K562 (cell line): Measurements from ENCODE around the gene ABHD5. TPM values are rescaled to one million over a fixed set of nuclear protein-coding genes. Genes with fewer than 3 reads are reported as not detected.
A peak's percentile ranks its signal among the peaks of the same experiment; 100 is the strongest.

Experiments
- ATF3 ChIP-seq, 2 experiments: fragments of 450-650 bp in 1 of 2; sonication (generic) in 1 of 2; formaldehyde crosslinking in 1 of 2; IDR thresholded peaks in 1 of 2; conservative IDR thresholded peaks in 1 of 2; 2 replicates each; pipeline versions ENCODE4 v1.6.1 to v1.8.1; 2016 to 2023; ENCODE audit warnings: mild to moderate bottlenecking in 2 of 2, moderate library complexity in 2 of 2, inconsistent platforms in 1 of 2, missing genetic modification reagents in 1 of 2
- CBX5 ChIP-seq: IDR thresholded peaks from 2 replicates; pipeline ENCODE4 v1.6.1; 2014; ENCODE audit warnings: low read depth, borderline replicate concordance
- GATAD2B ChIP-seq: fragments of 450-650 bp; IDR thresholded peaks from 2 replicates; pipeline ENCODE4 v1.6.1; 2017; ENCODE audit warnings: mild to moderate bottlenecking, borderline replicate concordance
- HINFP ChIP-seq: fragments of 450-650 bp; conservative IDR thresholded peaks from 2 replicates; pipeline ENCODE4 v1.6.1; 2016; ENCODE audit warnings: missing genetic modification characterization, low read depth, mild to moderate bottlenecking, control low read depth, missing compliant biosample characterization
- HSF4 ChIP-seq: fragments of 250-450 bp; sonication (Bioruptor Pico); IDR thresholded peaks from 2 replicates; pipeline ENCODE4 v2.1.2; 2022; ENCODE audit warnings: mild to moderate bottlenecking, moderate library complexity, borderline replicate concordance
- JUN ChIP-seq, 2 experiments: sonication (generic) in 1 of 2; formaldehyde crosslinking in 1 of 2; IDR thresholded peaks; 2 replicates each; pipeline versions ENCODE4 v1.6.1 to v1.8.0; 2012 to 2022; ENCODE audit warnings: borderline replicate concordance in 2 of 2, mild to moderate bottlenecking in 2 of 2, improper control_type of control experiment in 1 of 2, low read depth in 1 of 2, low read length in 1 of 2, missing genetic modification reagents in 1 of 2
- MNT ChIP-seq, 2 experiments: fragments of 450-650 bp; conservative IDR thresholded peaks; 2 replicates each; pipeline ENCODE4 v1.6.1; 2017; ENCODE audit warnings: mild to moderate bottlenecking in 2 of 2, moderate library complexity in 2 of 2
- SMAD3 ChIP-seq: fragments of 450-650 bp; formaldehyde crosslinking; conservative IDR thresholded peaks from 2 replicates; pipeline ENCODE4 v1.4.0; 2020; ENCODE audit warnings: mild to moderate bottlenecking
- TBL1XR1 ChIP-seq, 2 experiments: IDR thresholded peaks; 2 replicates each; pipeline ENCODE4 v1.6.1; 2012; ENCODE audit warnings: improper control_type of control experiment in 2 of 2, low read length in 2 of 2, mild to moderate bottlenecking in 1 of 2
- TEAD1 ChIP-seq, 2 experiments: fragments of 450-650 bp in 1 of 2; sonication (generic) in 1 of 2; formaldehyde crosslinking; IDR thresholded peaks; 2 replicates each; pipeline versions ENCODE4 v1.4.0 to v1.8.0; 2020 to 2022; ENCODE audit warnings: mild to moderate bottlenecking in 2 of 2, missing genetic modification reagents in 1 of 2
- ZFX ChIP-seq: sonication (generic); formaldehyde crosslinking; IDR thresholded peaks from 2 replicates; pipeline ENCODE4 v1.8.0; 2022; ENCODE audit warnings: mild to moderate bottlenecking, missing genetic modification reagents, moderate library complexity
- ZNF239 ChIP-seq: fragments of 250-450 bp; sonication (Bioruptor Pico); IDR thresholded peaks from 2 replicates; pipeline ENCODE4 v1.4.0; 2020; ENCODE audit warnings: mild to moderate bottlenecking
- ZNF583 ChIP-seq: fragments of 250-450 bp; sonication (Bioruptor Pico); IDR thresholded peaks from 2 replicates; pipeline ENCODE4 v1.4.0; 2020
- ZNF644 ChIP-seq: fragments of 200-800 bp; sonication (Bioruptor generic); IDR thresholded peaks from 2 replicates; pipeline ENCODE4 v1.6.1; 2016; ENCODE audit warnings: low read depth, missing genetic modification characterization, missing compliant biosample characterization
- polyA plus RNA-seq, 8 experiments: library from polyadenylated mRNA; depleted of rRNA in 4 of 8; stranded (reverse) in 5 of 8; unstranded in 3 of 8; fragments of >200 nt; fragmentation: Nextera tagmentation in 2 of 8; fragmentation: Illumina TruSeq in 1 of 8; extraction: Ambion mirVana in 2 of 8; extraction: Trizol in 1 of 8; gene quantifications; 2 replicates each; pipeline versions ENCODE4 v1.2.1 to v1.2.3, GENCODE V29; 2011 to 2014; ENCODE audit warnings: inconsistent platforms in 1 of 8, missing spikeins in 1 of 8
- total RNA-seq, 7 experiments: library from RNA; depleted of rRNA in 6 of 7; stranded (reverse); fragments of >200 nt in 6 of 7; fragmentation: Illumina TruSeq in 2 of 7; extraction: Trizol in 2 of 7; gene quantifications; 2 replicates each; pipeline versions ENCODE4 v1.2.1 to v1.2.3, GENCODE V29; 2011 to 2021; ENCODE audit warnings: low replicate concordance in 1 of 7
- TF ChIP-seq, protein P1 (sequence below), 2 experiments: fragments of 450-650 bp in 1 of 2; sonication (generic) in 1 of 2; formaldehyde crosslinking; conservative IDR thresholded peaks; 2 replicates each; pipeline versions ENCODE4 v1.4.0 to v1.8.1; 2020 to 2022; ENCODE audit warnings: mild to moderate bottlenecking in 1 of 2, missing genetic modification reagents in 1 of 2
- TF ChIP-seq, protein P2 (sequence below): fragments of 450-650 bp; formaldehyde crosslinking; IDR thresholded peaks from 2 replicates; pipeline ENCODE4 v1.4.0; 2022; ENCODE audit warnings: mild to moderate bottlenecking, moderate library complexity

Gene ABHD5
- total and polyA plus RNA-seq, 9 of the 15 experiments (the other 6 are each of a cell fraction or from before 2014, with no cell fraction given): 27.8 to 61.7 (median 39.9) TPM

GRCh38 chr3:43770426-43771103 lies 79.8 kb downstream of the ABHD5 start (continued):
- TF ChIP-seq ATF3 (IDR thresholded peaks at IDR 0.05): peak; percentile 100
- TF ChIP-seq ATF3 (CRISPR knock-in tag; conservative IDR thresholded peaks at IDR 0.05): peak; percentile 99
- TF ChIP-seq, protein P1, sequence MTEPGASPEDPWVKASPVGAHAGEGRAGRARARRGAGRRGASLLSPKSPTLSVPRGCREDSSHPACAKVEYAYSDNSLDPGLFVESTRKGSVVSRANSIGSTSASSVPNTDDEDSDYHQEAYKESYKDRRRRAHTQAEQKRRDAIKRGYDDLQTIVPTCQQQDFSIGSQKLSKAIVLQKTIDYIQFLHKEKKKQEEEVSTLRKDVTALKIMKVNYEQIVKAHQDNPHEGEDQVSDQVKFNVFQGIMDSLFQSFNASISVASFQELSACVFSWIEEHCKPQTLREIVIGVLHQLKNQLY (CRISPR knock-in tag; conservative IDR thresholded peaks at IDR 0.05): 0 out of 4 replicates have a peak, but pooled peaks of 1 of the 2 experiments have one; percentile 71
- TF ChIP-seq MNT (conservative IDR thresholded peaks at IDR 0.05): no peak
- peak; percentile 74; the same call in 1 of the 2 replicates for TF ChIP-seq ZNF583 (CRISPR knock-in tag)
- TF ChIP-seq, protein P2, sequence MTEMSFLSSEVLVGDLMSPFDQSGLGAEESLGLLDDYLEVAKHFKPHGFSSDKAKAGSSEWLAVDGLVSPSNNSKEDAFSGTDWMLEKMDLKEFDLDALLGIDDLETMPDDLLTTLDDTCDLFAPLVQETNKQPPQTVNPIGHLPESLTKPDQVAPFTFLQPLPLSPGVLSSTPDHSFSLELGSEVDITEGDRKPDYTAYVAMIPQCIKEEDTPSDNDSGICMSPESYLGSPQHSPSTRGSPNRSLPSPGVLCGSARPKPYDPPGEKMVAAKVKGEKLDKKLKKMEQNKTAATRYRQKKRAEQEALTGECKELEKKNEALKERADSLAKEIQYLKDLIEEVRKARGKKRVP: peak; percentile 34; the same call in 1 of the 2 replicates
- no peak for TF ChIP-seq CBX5
- peak; percentile 65; the same call in 1 of the 2 replicates for TF ChIP-seq ZNF644
- peak; percentile 77 for TF ChIP-seq ZFX (CRISPR knock-in tag)
- peak; percentile 41; the same call in 1 of the 2 replicates for TF ChIP-seq ZNF239 (CRISPR knock-in tag)
- TF ChIP-seq SMAD3 (CRISPR knock-in tag): peak; percentile 81; the same call in 1 of the 2 replicates
- TF ChIP-seq HINFP (tag): 0 out of 2 replicates have a peak, but pooled peaks have one; percentile 26
- peak; percentile 100 for TF ChIP-seq JUN (IDR thresholded peaks at IDR 0.05; ENCODE audit: borderline replicate concordance, low read depth, low read length)
- no peak; the same call in 1 of the 2 replicates for TF ChIP-seq JUN (CRISPR knock-in tag; IDR thresholded peaks at IDR 0.05; ENCODE audit: borderline replicate concordance)
- peak; percentile 85; the same call in 1 of the 2 replicates for TF ChIP-seq GATAD2B
- peak in 1 of 2 experiments; percentile 26; a peak in 1 of 4 replicates for TF ChIP-seq TEAD1 (CRISPR knock-in tag; IDR thresholded peaks at IDR 0.05)
- TF ChIP-seq HSF4 (CRISPR knock-in tag): peak; percentile 59
- peak in 1 of 2 experiments; percentile 48; a peak in 1 of 4 replicates for TF ChIP-seq TBL1XR1 (IDR thresholded peaks at IDR 0.05; ENCODE audit: low read length in 2 of 2)
